ELR (cell line): ENCODE data around the gene PLEKHS1.
A peak's percentile ranks its signal among the peaks of the same experiment; 100 is the strongest.
"Not testable (repeated sequence)": the region's sequence is repeated elsewhere in the genome, so short reads cannot be mapped to it uniquely, and the experiment has no call there.

ENCODE experiments used
- DNase-seq: peaks from one replicate; pipeline ENCODE4 v3.0.0-alpha.2; 2015; ENCODE audit warnings: low read depth

The PLEKHS1 gene

GRCh38 chr10:113791691-113792090 lies 40.2 kb downstream of the PLEKHS1 start:
- DNase-seq = no peak

DNA sequence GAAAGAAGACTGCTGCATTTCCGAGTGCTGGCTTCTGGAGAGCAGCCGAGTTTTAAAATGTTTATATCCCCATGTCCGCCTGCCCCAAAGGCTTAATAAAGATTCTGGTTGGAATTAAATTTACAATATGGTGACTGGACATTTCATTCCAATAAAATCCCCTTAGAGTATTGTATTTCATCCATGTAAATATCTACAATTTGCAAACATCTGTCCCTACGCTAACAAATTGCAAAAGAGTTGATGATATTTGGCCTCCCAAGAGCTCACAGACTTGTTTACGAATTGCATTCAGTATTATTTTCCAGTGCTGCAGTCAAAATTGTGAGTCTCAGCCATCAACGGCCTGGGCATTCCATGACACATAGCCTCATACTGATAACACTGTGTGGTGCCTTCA lies 50.1 kb downstream of the PLEKHS1 start:
- DNase-seq = no peak

DNA sequence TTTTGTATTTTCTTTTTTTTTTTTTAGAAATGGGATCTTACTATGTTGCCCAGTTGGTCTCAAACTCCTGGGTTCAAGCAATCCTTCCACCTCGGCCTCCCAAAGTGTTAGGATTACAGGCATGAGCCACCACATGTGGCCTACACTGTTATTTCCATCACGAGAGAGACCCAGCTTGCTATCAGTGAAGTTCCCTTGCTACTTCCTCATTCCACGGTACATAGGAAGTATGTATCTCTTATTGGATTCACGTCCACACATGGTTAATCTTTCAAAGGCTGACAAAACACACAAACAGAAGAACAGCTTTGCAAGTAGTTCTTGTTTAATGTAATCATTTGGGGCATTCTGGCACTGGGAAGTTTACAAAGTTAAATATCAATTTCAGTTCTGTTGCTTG lies 51.5 kb downstream of the PLEKHS1 start:
- DNase-seq = no peak

DNA sequence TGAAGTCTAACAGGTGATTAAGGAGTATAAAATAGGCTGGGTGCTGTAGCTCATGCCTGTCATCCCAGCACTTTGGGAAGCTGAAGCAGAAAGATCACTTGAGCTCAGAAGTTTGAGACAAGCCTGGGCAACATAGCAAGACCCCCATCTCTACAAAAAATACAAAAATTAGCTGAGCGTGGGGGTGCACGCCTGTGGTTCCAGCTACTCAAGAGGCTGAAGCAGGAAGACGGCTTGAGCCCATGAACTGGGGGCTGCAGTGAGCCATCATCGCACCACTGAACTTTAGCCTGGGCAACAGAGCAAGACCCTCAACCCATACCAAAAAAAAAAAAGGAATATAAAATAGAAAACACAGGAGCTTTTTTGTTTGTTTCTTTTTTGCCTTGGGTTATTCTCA lies 55.0 kb downstream of the PLEKHS1 start:
- DNase-seq = no peak

GRCh38 chr10:113808168-113808567 lies 56.7 kb downstream of the PLEKHS1 start:
- DNase-seq = no peak

DNA sequence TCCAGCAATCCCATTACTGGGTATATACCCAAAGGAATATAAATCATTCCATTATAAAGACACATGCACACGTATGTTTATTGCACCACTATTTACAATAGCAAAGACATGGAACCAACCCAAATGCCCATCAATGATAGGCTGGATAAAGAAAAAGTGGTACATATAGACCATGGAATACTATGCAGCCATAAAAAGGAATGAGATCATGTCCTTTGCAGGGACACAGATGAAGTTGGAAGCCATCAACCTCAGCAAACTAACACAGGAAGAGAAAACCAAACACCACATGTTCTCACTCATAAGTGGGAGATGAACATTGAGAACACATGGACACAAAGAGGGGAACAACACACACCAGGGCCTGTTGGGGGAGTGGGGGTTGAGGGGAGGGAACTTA lies 63.2 kb downstream of the PLEKHS1 start:
- not testable (repeated sequence) for DNase-seq

DNA sequence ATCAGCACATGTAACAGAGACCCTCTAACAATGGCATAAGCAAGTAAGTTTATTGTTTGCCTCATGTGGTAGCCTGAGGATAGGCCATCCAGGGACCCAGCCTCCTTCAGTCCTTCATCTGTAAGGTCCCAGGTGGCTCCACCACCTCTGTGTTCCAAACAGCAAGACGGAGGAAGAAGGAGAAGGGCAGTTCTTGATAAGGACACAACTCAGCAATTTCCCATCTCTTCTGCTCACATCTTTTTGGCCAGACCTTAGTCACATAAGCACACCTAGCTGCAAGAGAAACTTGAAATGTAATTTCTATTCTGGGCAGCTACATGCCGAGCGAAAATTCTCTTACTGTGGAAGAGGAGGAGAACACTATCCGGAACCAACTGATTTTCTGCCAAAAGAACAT lies 68.5 kb downstream of the PLEKHS1 start:
- no peak for DNase-seq

- DNase-seq = peak; percentile 10
Measured at GRCh38 chr10:113820507-113820906, 69.0 kb downstream of the PLEKHS1 start.

- not testable (repeated sequence) for DNase-seq
Measured at GRCh38 chr10:113821306-113821705, 69.8 kb downstream of the PLEKHS1 start.

- no peak for DNase-seq
Measured at GRCh38 chr10:113822174-113822573, 70.7 kb downstream of the PLEKHS1 start.

GRCh38 chr10:113823389-113823788 lies 71.9 kb downstream of the PLEKHS1 start:
- no peak for DNase-seq

DNA sequence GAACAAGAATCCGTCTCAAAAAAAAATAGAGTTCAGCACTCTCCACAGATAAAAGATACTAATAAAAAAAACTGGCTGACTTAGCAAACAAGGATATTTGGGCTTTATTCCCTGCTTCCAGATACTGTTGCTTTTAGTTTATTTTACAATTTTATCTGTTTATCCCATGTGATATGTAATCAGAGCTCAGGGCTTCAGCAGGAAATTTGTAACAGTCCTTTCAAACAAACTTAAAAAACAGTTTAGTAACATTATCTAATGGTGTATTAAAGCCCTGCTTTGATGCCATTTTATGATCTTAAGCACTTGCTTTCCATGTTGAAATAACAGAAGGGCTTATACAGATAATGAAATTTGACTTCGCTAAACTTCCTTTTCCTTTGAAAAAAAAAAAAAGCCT lies 74.3 kb downstream of the PLEKHS1 start:
- no peak for DNase-seq

- not testable (repeated sequence) for DNase-seq
Measured at GRCh38 chr10:113828567-113828966, 77.1 kb downstream of the PLEKHS1 start.
